ENCODE data around the gene SLC22A16. TPM values are rescaled to one million over a fixed set of nuclear protein-coding genes. Genes with fewer than 3 reads are reported as not detected.

The SLC22A16 gene
- total and polyA plus RNA-seq, 10 of the 15 experiments (the other 5 are each of a cell fraction or from before 2014, with no cell fraction given) = not detected

GRCh38 chr6:110387986-110388385, 88.4 kb downstream of the SLC22A16 start:
- RAD21 ChIA-PET (ENCODE audit: unreplicated experiment) = no interaction called here
- Histone ChIP-seq H3K27ac (ENCODE audit: control insufficient read depth, insufficient read depth) (no peak overlapping the region), H3K9ac (ENCODE audit: control insufficient read depth, insufficient read depth, low read length) (no peak overlapping the region), H4K20me1 (ENCODE audit: control insufficient read depth, insufficient read depth) (no peaks in the 10 kb centered on the region), H2AFZ (ENCODE audit: control insufficient read depth, low read depth, low read length) (no peak overlapping the region), H3K4me2 (ENCODE audit: control insufficient read depth, insufficient read depth) (no peak overlapping the region), H3K27me3 (replicated peaks in 1 of 2; ENCODE audit: control insufficient read depth in 2 of 2, insufficient read depth in 2 of 2, low read length in 1 of 2) (no peaks in the 10 kb centered on the region), H3K4me3 (no peak overlapping the region), H3K36me3 (ENCODE audit: control insufficient read depth in 2 of 2, insufficient read depth in 2 of 2, low read length in 1 of 2) (no peaks in the 10 kb centered on the region), H3K9me3 (replicated peaks; ENCODE audit: control insufficient read depth, insufficient read depth, low read length) (no peaks in the 10 kb centered on the region), H3K4me1 (ENCODE audit: control insufficient read depth, insufficient read depth, low read length) (no peaks in the 10 kb centered on the region), H3K79me2 (ENCODE audit: control insufficient read depth, insufficient read depth, low read length) (no peaks in the 10 kb centered on the region)
- no peak for ATAC-seq
- no peak for FAIRE-seq
- WGBS (ENCODE audit: insufficient coverage, insufficient replicate concordance, low lambda C conversion rate, missing lambda C conversion rate) = 35% methylated on average over 2 of the region's 2 CpGs
- in situ Hi-C loops (cut with MboI) (loop anchor here (5.0 kb wide), 1 partner anchor 336 kb away; no protein-coding TSS in a partner anchor), intact Hi-C loops (cut with micrococcal nuclease; ENCODE audit: unreplicated experiment) (no loop called here)
- POLR2A ChIA-PET = no interaction called here
- DNase-seq (ENCODE audit: low read depth, low spot score) = no peak
- TF ChIP-seq EGR1 (IDR thresholded peaks at IDR 0.05; ENCODE audit: borderline replicate concordance in 1 of 2, low read depth in 2 of 2, low read length in 2 of 2) (no peak), CHD2 (IDR thresholded peaks at IDR 0.05; ENCODE audit: borderline replicate concordance, low read depth, low read length) (no peak), MEF2A (IDR thresholded peaks at IDR 0.05; ENCODE audit: insufficient read depth, low read depth, low read length) (no peak), SIX5 (IDR thresholded peaks at IDR 0.05; ENCODE audit: low read depth, low read length, severe bottlenecking) (no peak), KLF5 (IDR thresholded peaks at IDR 0.05; ENCODE audit: partially characterized antibody) (no peak), RAD21 (IDR thresholded peaks at IDR 0.05; ENCODE audit: insufficient read depth, low read depth, low read length) (no peak)
- TF ChIP-seq, protein P1, sequence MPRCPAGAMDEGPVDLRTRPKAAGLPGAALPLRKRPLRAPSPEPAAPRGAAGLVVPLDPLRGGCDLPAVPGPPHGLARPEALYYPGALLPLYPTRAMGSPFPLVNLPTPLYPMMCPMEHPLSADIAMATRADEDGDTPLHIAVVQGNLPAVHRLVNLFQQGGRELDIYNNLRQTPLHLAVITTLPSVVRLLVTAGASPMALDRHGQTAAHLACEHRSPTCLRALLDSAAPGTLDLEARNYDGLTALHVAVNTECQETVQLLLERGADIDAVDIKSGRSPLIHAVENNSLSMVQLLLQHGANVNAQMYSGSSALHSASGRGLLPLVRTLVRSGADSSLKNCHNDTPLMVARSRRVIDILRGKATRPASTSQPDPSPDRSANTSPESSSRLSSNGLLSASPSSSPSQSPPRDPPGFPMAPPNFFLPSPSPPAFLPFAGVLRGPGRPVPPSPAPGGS (IDR thresholded peaks at IDR 0.05; ENCODE audit: borderline replicate concordance, insufficient read depth, low read depth, low read length, poor library complexity, severe bottlenecking) = no peak
- BruUV-seq (replicated peaks) = no TSS peak
- SMC1A ChIA-PET (ENCODE audit: uncharacterized antibody, unreplicated experiment) = interaction anchor here (1.5 to 5.5 kb wide), 3 partner anchors 8 to 351 kb away, joined by 3 to 33 read pairs (median 6); no protein-coding TSS in a partner anchor
- CTCF ChIA-PET = interaction anchor here (1.1 to 7.1 kb wide), 4 partner anchors 210 to 774 kb away, joined by 3 to 98 read pairs (median 40); partner anchors contain the start of genes CDC40 and WASF1

Data from GM12878 (cell line).